ENCODE data around the gene FGGY. TPM values are rescaled to one million over a fixed set of nuclear protein-coding genes. Genes with fewer than 3 reads are reported as not detected.
"Not testable (repeated sequence)": the region's sequence is repeated elsewhere in the genome, so short reads cannot be mapped to it uniquely, and the experiment has no call there.

The FGGY gene
- total and polyA plus RNA-seq, 2 donors (not counting 3 experiments of a cell fraction or from before 2014, with no cell fraction given), result 5.6 to 6.4 TPM

- Histone ChIP-seq H3K79me2 (ENCODE audit: control insufficient read depth, insufficient read depth, low read length) (no peaks in the 10 kb centered on the region), H3K4me1 (ENCODE audit: control insufficient read depth, extremely low read depth, insufficient read depth, low read length) (no peaks in the 10 kb centered on the region), H3K27ac (ENCODE audit: insufficient read depth, low read depth, low read length) (no peak overlapping the region), H3K9me3 (replicated peaks; ENCODE audit: control insufficient read depth, insufficient read depth, low read length) (no peaks in the 10 kb centered on the region), H2AFZ (ENCODE audit: low read depth, low read length) (no peak overlapping the region), H3K36me3 (ENCODE audit: control insufficient read depth in 2 of 2, extremely low read depth in 1 of 2, insufficient read depth in 2 of 2, low read length in 2 of 2) (no peaks in the 10 kb centered on the region), H4K20me1 (replicated peaks; ENCODE audit: control insufficient read depth, extremely low read depth, insufficient read depth, low read length) (no peaks in the 10 kb centered on the region), H3K9ac (replicated peaks; ENCODE audit: extremely low read depth, insufficient read depth, low read length) (no peak overlapping the region), H3K4me3 (replicated peaks in 1 of 3; ENCODE audit: insufficient read depth in 1 of 3, low read depth in 1 of 3, low read length in 3 of 3) (no peak overlapping the region), H3K27me3 (ENCODE audit: control insufficient read depth in 2 of 2, insufficient read depth in 2 of 2, low read length in 2 of 2) (no peaks in the 10 kb centered on the region), H3K9me1 (replicated peaks; ENCODE audit: control insufficient read depth, extremely low read depth, insufficient read depth, low read length) (no peaks in the 10 kb centered on the region), H3K4me2 (ENCODE audit: insufficient read depth, low read length) (no peak overlapping the region)
- ChIA-PET CTCF (no interaction called here), POLR2A (no interaction called here)
- dilution Hi-C loops (cut with MboI; ENCODE audit: extremely low pct_ligation_motif_present, low sequenced_read_pairs), result no loop called here
- no TSS peak for BruUV-seq (replicated peaks)
- TF ChIP-seq MAX (IDR thresholded peaks at IDR 0.05; ENCODE audit: insufficient read depth, insufficient read length) (no peak), CTCF (IDR thresholded peaks at IDR 0.05; ENCODE audit: extremely low read depth in 1 of 2, insufficient read depth in 1 of 2, low read depth in 1 of 2, low read length in 2 of 2) (no peak), POLR2AphosphoS5 (IDR thresholded peaks at IDR 0.05; ENCODE audit: insufficient read depth, low read depth, low read length) (no peak), EZH2 (IDR thresholded peaks at IDR 0.05; ENCODE audit: borderline replicate concordance, low read depth, low read length, severe bottlenecking) (no peak), JUN (IDR thresholded peaks at IDR 0.05; ENCODE audit: borderline replicate concordance, insufficient read depth, insufficient read length, low read depth) (no peak), GATA2 (IDR thresholded peaks at IDR 0.05; ENCODE audit: insufficient read depth, insufficient read length, low read depth, low read length) (no peak), MYC (IDR thresholded peaks at IDR 0.05; ENCODE audit: low read depth, low read length) (no peak), POLR2A (IDR thresholded peaks at IDR 0.05; ENCODE audit: low read depth, low read length) (no peak), FOS (IDR thresholded peaks at IDR 0.05; ENCODE audit: borderline replicate concordance, insufficient read depth, low read length) (no peak)
- intact Hi-C loops (cut with micrococcal nuclease), result no loop called here
- DNase-seq (ENCODE audit: low read depth, low spot score) (no peak), FAIRE-seq (no peak)
These were observed 283.4 kb downstream of the FGGY start for GRCh38 chr1:59580257-59580656.

- H4K20me1 ChIP-seq (replicated peaks; ENCODE audit: control insufficient read depth, extremely low read depth, insufficient read depth, low read length); dilution Hi-C loops (cut with MboI; ENCODE audit: extremely low pct_ligation_motif_present, low sequenced_read_pairs); intact Hi-C loops (cut with micrococcal nuclease); H3K4me2 ChIP-seq (ENCODE audit: insufficient read depth, low read length); H3K9me1 ChIP-seq (replicated peaks; ENCODE audit: control insufficient read depth, extremely low read depth, insufficient read depth, low read length); BruUV-seq (replicated peaks); H3K4me3 ChIP-seq (replicated peaks in 1 of 3; ENCODE audit: insufficient read depth in 1 of 3, low read depth in 1 of 3, low read length in 3 of 3); H2AFZ ChIP-seq (ENCODE audit: low read depth, low read length); H3K36me3 ChIP-seq (ENCODE audit: control insufficient read depth in 2 of 2, extremely low read depth in 1 of 2, insufficient read depth in 2 of 2, low read length in 2 of 2); FAIRE-seq; CTCF ChIA-PET; H3K9ac ChIP-seq (replicated peaks; ENCODE audit: extremely low read depth, insufficient read depth, low read length); H3K27ac ChIP-seq (ENCODE audit: insufficient read depth, low read depth, low read length); H3K27me3 ChIP-seq (ENCODE audit: control insufficient read depth in 2 of 2, insufficient read depth in 2 of 2, low read length in 2 of 2); H3K9me3 ChIP-seq (replicated peaks; ENCODE audit: control insufficient read depth, insufficient read depth, low read length); DNase-seq (ENCODE audit: low read depth, low spot score); POLR2A ChIA-PET; H3K79me2 ChIP-seq (ENCODE audit: control insufficient read depth, insufficient read depth, low read length): not testable (repeated sequence)
- H3K4me1 ChIP-seq (ENCODE audit: control insufficient read depth, extremely low read depth, insufficient read depth, low read length), result peaks cover 27% of the 10 kb centered on the region
These were observed 295.5 kb downstream of the FGGY start for GRCh38 chr1:59592410-59592809.

Data from endothelial cell of umbilical vein (primary cell).